GM21528 (cell line): Measurements from ENCODE around the gene FAHD2B.
A peak's percentile ranks its signal among the peaks of the same experiment; 100 is the strongest.
"Not testable (repeated sequence)": the region's sequence is repeated elsewhere in the genome, so short reads cannot be mapped to it uniquely, and the experiment has no call there.

Source experiments
- ATAC-seq: cut with Tn5 transposase; IDR thresholded peaks from one replicate; pipeline ENCODE4 v1.9.1; 2021; ENCODE audit warnings: mild to moderate bottlenecking, moderate library complexity; ENCODE audit not compliant: unreplicated experiment, low FRiP score

Gene FAHD2B

GRCh38 chr2:97094772-97095611, at the start of gene FAHD2B:
Gene FAHD2B (minus strand): TSS chr2:97094882. CDS start chr2:97091706, 3,176 bp downstream.
- peak; percentile 85 for ATAC-seq

GRCh38 chr2:97144016-97144415, 49.3 kb upstream of the FAHD2B start:
- ATAC-seq: not testable (repeated sequence)

GRCh38 chr2:97129090-97129489, 34.4 kb upstream of the FAHD2B start:
- not testable (repeated sequence) for ATAC-seq

- ATAC-seq: peak; percentile 17
Measured at GRCh38 chr2:97113882-97114255, 19.2 kb upstream of the FAHD2B start.

GRCh38 chr2:97113050-97113881, 18.6 kb upstream of the FAHD2B start, which contains the start of gene ANKRD36:
Gene ANKRD36 (plus strand): TSS chr2:97113153. CDS start chr2:97113740, 587 bp downstream.
- peak; percentile 93 for ATAC-seq

GRCh38 chr2:97112320-97113049, 17.8 kb upstream of the FAHD2B start:
- ATAC-seq: peak; percentile 56

GRCh38 chr2:97111246-97111645, 16.6 kb upstream of the FAHD2B start:
- not testable (repeated sequence) for ATAC-seq

- not testable (repeated sequence) for ATAC-seq
Measured at GRCh38 chr2:97106878-97107277, 12.2 kb upstream of the FAHD2B start.

- not testable (repeated sequence) for ATAC-seq
Measured at GRCh38 chr2:97098786-97099372, 4.2 kb upstream of the FAHD2B start.

GRCh38 chr2:97095661-97096060, 979 bp upstream of the FAHD2B start:
- ATAC-seq: no peak

- ATAC-seq: not testable (repeated sequence)
Measured at GRCh38 chr2:97093983-97094771, 505 bp downstream of the FAHD2B start.

- not testable (repeated sequence) for ATAC-seq
Measured at GRCh38 chr2:97092946-97093345, 1.7 kb downstream of the FAHD2B start.

GRCh38 chr2:97088706-97089105, 6.0 kb downstream of the FAHD2B start:
- ATAC-seq: not testable (repeated sequence)

- ATAC-seq: not testable (repeated sequence)
Measured at GRCh38 chr2:97085093-97085492, 9.6 kb downstream of the FAHD2B start.

GRCh38 chr2:97083516-97083915, 11.2 kb downstream of the FAHD2B start:
- ATAC-seq: not testable (repeated sequence)

GRCh38 chr2:97082206-97082605, 12.5 kb downstream of the FAHD2B start:
- ATAC-seq: not testable (repeated sequence)

- not testable (repeated sequence) for ATAC-seq
Measured at GRCh38 chr2:97080855-97081254, 13.8 kb downstream of the FAHD2B start.

GRCh38 chr2:97077213-97077612, 17.5 kb downstream of the FAHD2B start:
- not testable (repeated sequence) for ATAC-seq

GRCh38 chr2:97070915-97071314, 23.8 kb downstream of the FAHD2B start:
- ATAC-seq: not testable (repeated sequence)
